Femur (tissue), 1 donor: ENCODE measurements around the gene TTLL11.

Experiments used
- DNase-seq: peaks from one replicate; pipeline ENCODE4 v3.0.0-alpha.2; 2017

The TTLL11 gene

DNA sequence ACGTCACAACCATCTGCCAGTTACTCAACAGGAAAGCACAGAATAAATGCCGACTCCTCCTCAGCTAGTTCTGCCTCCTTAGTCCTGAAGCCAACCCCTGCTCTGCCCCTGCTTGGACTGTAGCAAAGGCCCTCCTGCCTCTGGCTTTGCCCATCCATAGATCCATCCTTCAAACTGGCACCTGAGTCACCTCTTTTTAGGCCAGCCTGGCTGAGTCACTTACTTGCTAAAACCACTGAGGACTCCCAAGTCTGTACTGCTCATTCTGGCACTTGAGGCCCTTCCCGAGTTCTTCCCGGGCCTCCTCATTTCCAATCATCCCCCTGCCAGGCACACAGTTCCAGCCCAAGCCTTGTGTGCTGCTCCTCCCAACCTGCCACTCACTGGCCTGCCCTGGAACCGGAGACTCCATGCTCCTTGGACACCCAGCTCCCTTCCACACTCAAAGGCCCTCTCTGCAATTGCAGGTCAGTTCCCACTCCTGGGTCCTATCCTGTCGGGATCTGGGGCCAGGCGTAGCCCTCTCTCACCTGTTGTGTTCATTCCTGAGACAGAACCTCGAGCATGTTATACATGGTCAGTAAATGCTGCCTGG lies 221.6 kb downstream of the TTLL11 start:
- DNase-seq = no peak

DNA sequence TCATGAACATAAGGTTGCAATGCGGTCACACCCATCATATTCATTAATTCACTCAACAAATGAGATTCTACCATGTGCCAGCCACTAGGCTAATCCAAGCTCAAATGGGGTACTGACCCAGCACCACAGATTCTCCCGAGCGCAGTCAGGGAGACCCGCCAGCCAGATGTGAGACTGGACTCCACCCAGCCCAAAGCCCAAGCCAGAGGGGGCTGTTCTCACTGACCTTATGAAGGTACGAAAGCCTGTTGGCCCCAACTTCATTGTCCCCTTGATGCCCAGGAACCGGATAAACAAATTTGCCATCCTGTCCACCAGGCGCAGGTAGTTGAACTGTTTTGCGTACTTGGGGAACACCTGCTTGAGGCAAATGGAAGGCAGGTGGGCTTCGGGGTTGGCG lies 222.8 kb downstream of the TTLL11 start:
- DNase-seq = no peak

DNA sequence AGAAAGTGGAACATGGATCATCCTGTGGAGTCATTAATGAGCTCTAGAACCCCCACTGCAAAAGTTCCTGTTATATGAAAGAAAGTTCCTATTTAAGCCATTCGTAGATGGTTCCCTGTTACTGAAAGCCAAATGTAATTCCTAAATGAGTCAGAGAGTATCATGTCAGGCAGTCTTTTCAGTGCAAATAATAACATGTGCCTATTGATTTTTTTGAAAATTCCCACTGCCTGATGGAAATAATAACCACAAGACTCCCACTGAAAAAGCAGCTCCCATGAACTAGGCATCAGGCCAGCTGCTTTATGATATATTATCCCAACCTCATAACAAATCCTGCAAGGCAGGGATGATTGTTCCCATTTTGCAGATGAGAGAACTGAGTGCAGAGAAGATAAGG lies 224.5 kb downstream of the TTLL11 start:
- DNase-seq = no peak

DNA sequence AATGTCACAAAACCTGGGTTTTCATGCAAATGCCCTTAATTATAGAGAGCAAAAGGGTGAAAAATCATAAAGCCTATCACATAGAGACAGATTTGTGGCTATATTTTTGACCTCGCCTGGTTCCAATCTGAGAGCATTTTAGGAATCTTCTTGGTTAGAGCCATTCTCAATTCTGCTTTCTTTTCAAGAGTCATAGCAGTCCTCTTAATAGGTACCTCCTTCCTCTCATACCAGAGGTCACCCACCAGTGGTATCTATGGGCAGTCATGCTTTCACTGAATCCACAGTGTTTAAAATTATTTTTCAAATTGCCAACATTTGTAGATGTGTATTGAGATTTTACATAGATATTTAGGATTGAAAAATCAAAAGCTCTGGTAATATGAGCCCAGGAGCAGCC lies 226.2 kb downstream of the TTLL11 start:
- no peak for DNase-seq

DNA sequence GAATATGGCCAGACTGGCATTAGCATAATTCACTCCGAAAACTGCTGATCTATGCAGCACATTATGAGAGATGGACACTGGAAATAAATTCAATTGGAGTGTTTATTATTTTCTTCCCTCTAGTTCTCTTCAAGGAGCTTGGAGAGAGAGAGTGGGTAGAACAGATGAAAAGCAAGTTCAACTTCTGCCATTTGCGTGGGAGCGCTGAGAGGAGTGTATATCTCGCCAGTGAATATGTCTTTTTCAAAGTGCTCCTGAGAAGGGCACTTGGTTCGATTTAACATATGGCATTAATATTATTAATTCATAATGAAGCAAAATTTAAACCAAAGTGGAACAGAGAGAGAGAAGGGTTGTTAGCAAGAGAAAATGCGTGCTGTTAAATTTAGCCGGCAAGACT lies 227.2 kb downstream of the TTLL11 start:
- no peak for DNase-seq

DNA sequence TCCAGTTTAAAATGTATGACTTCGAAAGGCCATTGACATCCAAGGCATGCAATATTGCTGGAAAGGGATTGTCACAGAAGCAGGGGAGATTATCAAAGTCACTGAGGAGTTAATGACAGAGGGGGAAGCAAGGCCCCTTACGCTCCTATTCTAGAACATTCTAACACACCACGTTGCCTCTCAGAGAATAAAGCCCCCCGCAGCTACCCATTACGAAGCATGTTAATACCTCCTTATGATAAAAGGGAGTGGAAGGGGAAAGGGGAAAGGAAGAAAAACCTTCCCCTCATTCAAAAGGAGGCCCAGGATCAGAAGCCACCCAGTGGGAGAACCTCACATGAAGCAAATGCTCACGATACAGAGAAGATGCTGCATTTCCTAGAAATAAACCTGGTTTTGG lies 228.0 kb downstream of the TTLL11 start:
- DNase-seq = no peak

DNA sequence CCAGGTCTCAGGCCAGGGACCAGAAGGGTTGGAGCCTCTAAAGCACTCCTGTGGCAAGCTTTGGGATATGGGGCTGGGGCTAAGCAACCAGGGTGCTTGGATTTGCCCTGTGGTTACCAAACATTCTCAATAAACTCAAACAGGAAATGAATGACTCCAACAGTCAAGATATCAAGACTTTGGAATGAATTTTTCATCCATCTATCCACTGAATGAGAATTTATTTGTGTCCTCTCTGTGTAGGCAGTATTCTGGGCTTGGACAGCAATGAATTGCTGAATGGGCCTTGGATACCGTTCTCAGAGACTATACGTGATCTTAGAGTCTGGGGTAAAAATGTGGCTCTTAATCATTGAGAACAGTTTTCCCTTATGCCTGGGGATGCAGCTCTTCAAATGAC lies 229.2 kb downstream of the TTLL11 start:
- no peak for DNase-seq

DNA sequence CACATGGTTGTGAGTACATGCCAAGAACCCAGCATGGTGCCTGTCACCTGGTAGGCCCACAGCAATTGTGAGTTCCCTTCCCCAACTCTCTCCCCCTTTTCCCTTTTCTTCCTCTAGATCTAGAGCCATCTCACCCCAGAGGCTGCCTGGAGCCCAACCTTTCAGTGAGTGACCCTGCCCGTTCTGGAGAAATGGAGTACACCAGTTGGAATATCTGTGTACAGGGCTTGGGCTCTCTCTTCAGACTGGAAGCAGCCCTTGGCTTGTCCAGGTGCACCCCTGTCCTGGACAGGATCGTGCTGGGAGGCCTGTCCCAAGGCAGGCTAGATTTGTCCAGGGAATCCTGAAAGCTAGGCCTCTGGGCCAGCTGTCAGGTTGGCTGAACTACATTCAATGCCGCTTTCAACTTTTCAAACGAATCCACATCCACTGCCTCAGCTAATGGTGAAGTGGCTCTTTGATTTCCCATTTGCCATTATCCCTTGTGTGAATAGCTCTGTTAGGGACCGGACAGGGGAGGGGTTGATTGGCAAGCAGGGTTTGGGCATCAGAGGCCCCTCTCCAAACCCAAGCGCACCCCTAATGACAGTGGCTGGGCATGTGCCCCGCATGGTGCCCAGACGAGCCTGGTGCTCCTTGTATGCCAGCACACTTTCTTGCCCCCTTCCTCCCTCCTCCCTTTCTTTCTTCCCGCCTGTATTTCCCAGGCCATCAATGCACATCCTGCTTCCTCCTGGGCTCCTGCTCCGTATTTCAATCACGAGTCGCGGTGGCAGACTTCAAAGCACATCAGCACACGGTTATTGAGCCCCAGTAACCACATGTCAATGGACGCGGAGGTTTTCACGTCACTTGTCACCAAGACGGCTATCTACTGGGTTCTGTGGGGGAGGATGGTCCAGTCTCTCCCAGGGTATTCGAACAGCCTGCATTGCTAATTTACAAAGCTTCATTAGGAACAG lies 230.5 kb downstream of the TTLL11 start:
- no peak for DNase-seq

DNA sequence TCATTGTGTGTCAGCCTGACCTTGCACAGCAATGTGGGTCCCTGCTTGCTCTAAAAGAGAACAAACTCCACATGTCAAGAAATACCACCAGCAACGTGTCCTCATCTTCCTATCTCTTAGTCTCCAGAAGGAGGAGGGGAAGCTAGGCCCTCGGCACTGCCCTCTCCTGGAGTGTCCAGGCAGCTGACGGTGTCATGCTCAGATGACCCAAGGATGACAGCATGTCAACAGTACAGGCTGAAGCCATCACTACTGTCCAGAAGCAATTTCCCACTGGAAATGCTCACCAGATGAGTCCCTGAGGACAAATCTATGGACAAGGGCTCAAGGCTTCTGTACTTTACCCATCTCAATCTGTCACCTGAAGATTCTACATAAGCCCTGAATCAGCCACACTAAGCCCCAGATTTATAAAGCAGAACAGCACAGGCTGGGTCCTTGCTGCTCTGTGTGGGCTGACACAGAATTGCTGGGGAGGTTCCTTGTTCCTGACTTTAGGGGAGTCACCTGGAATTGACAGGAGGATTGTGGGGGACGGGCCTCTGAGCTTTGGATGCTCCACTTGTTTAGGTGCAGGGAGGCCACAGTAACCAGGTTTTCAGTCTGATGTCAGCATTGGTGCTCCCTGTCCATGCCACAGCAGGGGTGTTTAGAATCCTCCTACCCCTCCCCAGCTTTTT lies 231.5 kb downstream of the TTLL11 start:
- DNase-seq = no peak

DNA sequence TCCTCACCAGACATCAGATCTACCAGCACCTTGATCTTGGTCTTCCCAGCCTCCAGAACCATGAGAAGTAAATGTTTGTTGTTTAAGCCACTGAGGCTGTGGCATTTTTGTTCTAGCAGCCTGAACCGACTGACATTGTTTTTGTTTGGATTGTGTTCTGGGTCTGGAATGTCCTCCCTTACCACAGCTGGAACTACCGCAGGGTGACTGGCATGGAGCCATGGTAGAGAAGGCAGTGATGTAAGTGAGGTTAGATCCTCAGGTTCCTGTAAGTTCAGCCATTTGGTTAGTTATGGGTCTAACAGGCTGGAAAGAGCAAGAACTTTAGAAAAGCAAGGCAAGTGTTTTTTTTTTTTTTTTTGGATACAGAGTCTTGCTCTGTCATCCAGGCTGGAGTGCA lies 232.4 kb downstream of the TTLL11 start:
- peak; percentile 40 for DNase-seq

DNA sequence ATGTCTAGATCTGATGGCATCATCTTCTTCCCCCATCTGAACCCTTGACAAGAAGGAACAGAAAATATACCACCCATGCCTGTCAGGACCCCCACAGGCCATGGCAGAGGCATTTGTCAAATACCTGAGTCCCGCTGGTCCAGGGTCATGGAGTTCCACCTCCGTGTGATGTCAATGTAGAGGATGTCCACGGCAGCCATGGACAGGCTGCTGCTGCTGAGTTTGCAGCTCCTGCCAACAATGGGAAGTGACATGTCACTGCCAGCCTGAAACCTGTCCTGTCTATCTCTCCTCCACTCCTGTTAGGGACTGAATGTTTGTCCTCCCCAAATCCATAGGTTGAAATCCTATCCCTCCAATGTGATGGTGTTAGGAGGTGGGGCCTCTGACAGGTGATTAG lies 232.9 kb downstream of the TTLL11 start:
- DNase-seq = no peak

DNA sequence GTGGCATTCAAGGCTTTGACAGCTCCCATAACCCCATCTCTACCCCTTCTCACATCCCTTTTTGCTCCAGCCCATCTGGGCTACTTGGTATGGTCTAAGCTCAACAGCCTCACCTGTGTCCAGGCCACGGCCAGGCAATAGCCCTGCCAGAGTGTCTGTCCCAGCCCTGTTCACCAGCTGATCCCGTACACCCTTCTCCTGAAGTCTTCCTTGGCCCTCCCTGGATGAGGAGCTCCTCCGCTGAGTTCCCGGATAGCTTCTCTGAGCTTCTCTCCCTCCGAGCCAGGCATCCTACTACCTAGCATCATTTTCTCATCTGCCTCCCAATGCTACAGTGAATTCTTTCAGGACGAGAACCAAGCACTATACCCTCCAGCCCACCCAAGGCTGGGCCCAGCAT lies 233.5 kb downstream of the TTLL11 start:
- no peak for DNase-seq

DNA sequence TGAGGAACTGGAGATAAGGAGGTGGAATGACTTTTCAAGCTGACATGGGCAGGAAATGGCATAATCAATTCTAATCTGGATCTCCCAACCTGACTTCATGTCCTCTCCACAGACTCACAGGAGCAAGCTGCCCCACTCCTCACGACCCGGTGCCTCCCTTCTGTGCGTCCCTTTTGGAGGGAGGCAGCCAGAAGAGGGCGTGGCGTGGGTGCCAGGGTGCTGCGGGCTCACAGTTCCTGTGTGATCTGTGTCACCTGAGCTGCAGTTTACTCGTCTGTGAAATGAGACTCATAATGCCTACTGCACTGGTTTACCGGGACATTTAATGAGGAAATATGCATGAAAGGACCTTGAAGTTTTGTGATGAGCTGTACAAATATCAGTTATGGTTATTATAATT lies 234.3 kb downstream of the TTLL11 start:
- no peak for DNase-seq

DNA sequence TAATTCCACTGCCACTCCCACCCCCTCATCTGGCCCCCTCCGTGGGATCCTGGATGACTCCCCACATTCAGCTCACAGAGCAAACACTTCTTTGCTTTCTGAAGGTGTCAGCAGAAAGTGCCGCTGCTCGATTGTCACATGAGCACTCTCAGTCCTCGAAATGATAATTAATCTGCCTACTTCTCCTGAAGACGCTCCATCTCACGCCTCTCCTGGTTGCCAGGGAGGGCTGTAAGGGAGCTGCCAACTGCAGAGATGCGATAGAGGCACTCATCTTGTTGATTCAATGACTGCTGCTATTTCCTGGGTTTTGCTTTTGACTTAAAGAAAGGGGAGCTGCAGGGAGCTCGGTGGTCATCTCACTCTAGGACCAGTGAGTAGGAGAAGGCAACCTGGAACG lies 235.2 kb downstream of the TTLL11 start:
- DNase-seq = no peak

DNA sequence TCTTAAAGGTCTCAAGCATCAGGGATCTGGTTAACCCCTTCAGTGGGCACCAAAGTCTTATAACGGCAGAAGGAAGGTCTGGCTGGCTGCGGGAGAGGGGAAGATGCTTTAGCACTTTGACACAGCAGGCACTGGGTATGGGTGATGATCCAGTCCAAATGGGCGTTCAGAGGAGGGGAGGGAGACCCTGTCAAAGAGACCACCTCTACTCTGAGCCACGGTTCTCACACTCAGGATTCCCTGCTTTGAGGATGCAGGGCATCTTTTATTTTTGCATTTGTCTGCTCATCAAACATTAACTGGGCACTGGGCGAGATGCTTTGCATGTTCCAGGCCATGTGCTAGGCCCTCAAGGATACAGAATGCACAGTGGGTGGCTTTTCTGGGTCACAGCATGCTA lies 237.6 kb downstream of the TTLL11 start:
- no peak for DNase-seq

DNA sequence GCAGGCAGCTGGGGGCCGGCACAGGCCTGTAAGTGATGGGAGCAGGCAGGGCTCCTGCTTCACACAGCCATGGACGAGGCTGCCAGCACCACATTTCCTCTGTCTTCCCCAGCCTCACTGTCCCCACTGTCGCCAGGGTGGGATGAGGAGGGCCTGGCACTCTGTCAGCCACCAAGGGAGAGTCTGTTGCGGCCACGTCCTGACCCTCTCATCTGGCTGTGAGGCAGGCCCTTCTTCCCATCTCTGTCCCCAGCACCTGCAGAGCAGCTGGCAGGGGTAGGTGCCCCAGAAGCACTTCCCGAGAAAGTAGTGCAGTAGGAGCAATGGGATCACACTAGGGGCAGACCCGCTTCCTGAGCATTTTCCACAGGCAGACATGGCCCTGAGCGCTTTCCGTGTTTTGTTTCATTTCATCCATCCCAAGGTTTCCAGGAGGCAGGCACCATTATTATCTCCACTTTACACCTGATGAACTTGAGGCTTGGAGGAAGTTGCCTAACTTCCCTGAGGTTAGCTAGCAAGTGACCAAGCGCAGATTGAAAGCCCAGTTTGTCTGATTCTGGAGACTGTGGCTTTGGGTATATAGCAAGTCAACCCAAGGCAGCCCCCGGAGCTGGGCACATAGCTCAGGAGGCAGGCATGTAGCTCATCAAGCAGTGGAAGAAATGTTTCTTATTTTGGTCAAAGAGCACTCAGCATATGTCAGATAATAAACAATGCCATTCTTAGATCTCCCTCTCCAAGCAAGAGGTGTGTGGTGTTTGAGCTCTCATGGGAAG lies 239.3 kb downstream of the TTLL11 start:
- no peak for DNase-seq

DNA sequence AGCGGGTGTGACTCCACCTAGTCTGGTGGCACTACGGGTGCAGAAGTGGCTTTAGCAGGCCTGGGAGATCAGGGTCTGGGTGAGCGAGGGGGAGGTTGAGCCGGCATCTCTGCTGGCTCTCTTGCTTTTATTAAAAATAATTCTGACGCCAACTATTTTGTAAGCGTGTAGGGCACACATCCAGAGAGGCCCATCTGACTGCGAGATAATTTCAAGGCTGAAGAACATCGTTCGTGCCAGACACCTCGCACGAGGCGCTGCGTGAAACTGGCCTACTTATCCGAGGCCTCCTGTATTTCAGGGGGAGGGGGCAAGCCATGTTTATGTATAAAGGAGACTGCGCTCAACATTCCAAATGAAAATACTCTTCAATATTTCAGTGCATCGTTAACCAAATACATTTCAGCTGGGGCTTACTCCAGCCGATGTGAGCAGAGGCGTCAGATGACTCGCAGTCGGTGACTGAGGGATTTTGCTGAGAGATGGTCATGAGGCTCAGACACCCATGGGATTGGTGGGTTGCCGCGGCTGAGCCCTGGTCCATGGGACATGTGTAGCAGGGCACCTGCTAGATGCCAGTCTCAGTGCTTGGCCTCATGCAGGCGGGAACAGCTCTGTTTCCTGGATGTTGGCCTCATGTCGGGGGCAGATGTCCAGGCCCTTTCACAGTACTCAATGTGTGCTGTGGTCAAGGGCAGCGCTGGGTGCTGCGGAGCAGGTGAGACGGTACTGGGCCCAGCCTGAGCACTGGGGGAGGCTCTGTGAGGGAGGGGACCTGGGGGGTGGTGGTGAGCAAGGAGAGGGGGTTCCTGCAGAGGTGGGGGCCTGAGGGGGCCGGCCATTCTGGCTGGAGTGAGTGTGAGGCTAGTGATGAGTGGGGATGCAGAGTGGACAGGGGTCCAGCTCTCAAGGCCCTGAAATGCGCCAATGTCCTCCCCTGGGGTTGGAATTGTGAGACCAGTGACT lies 240.2 kb downstream of the TTLL11 start:
- peak; percentile 42 for DNase-seq

DNA sequence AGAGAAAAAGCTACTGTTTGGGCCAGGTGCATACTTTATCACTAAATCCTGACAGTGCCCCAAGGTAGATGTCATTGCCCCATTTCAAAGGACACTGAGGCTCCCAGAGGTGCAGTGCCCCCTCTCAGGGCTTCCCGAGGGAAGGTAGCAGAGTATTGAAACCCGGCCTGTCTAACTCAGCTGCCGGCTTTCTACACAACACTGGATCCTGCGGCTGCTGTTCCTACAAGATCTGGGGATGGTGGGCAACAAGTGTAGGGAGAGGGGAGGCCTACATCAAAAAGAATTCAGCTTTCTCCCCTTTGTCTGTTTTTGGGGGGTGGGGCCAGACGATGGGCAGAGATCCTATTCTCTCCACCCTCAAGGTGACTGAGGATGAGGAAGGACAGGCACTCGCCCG lies 240.9 kb downstream of the TTLL11 start:
- DNase-seq = no peak

DNA sequence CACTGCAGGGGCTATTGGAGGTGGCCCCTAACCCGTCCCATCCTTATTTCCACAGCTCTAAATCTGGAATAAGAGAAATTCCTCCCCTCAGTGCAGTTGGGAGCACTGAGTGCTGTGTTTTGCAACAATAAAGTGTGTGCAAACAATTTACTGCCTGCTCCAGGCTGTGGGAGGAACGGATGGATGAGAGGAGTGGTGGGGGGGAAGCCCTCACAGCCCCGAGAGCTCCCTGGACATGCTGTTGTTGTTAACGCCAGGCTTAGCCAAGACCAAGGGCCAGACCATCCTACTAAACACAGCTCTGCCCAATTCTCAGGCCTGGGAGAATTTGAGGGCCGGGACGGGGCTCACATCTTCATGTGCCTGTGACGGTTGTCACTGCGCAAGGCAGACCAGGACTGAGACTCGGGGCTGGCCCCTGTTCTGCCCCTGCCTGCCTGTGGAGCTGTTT lies 241.4 kb downstream of the TTLL11 start:
- DNase-seq = peak; percentile 50

DNA sequence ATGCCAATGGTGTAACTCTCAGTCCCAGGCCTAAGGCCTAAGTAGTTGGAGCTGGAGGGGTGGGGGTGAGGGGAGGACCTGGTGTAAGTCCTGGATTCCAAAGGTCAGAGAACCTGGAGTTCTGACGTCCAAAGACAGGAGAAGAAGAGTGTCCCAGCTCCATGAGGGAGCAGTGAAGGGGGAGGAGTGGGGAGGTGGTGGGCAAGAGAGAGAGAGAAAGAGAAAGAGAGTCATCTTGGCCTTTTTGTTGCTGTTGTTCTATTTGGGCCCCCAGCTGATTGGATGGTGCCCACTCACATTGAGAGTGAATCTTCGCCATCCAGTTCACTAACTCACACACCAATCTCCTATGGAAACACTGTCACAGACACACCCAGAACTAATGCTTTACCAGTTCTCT lies 242.7 kb downstream of the TTLL11 start:
- DNase-seq = no peak

DNA sequence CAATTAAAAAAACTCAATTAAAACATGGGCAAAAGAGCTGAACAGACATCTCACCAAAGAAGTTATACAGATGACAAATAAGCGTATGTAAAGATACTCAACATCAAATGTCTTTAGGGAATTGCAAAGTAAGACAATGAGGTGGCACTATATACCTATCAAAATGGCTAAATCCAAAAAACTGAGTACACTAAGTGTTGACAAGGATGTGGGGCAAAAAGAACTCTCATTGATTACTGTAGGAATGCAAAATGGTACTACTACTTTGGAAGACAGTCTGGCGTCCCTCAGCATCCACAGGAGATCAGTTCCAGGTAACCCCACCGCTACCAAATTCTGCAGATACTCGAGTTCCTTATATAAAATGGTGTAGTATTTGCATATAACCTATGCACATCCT lies 243.6 kb downstream of the TTLL11 start:
- DNase-seq = no peak

DNA sequence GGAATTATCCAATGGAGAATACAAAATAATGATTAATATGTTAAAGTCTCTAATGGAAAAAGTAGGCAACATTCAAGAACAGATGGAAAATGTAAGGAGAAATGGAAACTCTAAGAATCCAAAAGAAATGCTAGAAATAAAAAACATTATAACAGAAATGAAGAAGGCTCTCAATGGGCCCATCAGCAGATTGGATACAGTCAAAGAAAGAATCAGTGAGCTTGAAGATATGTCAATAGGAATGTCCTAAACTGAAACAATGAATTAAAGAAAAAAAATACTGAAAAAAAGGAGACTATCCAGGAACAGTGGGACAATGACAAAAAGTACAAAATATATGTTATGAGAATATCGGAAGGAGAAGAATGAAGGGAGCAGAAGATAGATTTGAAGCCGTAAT lies 248.5 kb downstream of the TTLL11 start:
- DNase-seq = no peak
